A549 treated with AZD2906 at 1 μM for 4 hours (cell line): ENCODE data around the gene PPP5C. TPM values are rescaled to one million over a fixed set of nuclear protein-coding genes. Genes with fewer than 3 reads are reported as not detected.

ENCODE experiments used
- total RNA-seq: library from RNA; stranded (reverse); fragments of 200-300 nt; extraction: Qiagen RNA extraction; gene quantifications from 5 replicates; pipeline ENCODE4 v1.2.3, GENCODE V29; 2022

Gene PPP5C, protein sequence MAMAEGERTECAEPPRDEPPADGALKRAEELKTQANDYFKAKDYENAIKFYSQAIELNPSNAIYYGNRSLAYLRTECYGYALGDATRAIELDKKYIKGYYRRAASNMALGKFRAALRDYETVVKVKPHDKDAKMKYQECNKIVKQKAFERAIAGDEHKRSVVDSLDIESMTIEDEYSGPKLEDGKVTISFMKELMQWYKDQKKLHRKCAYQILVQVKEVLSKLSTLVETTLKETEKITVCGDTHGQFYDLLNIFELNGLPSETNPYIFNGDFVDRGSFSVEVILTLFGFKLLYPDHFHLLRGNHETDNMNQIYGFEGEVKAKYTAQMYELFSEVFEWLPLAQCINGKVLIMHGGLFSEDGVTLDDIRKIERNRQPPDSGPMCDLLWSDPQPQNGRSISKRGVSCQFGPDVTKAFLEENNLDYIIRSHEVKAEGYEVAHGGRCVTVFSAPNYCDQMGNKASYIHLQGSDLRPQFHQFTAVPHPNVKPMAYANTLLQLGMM
- total RNA-seq: 80.2 to 88.5 TPM (median 83.3 TPM) in 5 replicates

DNA sequence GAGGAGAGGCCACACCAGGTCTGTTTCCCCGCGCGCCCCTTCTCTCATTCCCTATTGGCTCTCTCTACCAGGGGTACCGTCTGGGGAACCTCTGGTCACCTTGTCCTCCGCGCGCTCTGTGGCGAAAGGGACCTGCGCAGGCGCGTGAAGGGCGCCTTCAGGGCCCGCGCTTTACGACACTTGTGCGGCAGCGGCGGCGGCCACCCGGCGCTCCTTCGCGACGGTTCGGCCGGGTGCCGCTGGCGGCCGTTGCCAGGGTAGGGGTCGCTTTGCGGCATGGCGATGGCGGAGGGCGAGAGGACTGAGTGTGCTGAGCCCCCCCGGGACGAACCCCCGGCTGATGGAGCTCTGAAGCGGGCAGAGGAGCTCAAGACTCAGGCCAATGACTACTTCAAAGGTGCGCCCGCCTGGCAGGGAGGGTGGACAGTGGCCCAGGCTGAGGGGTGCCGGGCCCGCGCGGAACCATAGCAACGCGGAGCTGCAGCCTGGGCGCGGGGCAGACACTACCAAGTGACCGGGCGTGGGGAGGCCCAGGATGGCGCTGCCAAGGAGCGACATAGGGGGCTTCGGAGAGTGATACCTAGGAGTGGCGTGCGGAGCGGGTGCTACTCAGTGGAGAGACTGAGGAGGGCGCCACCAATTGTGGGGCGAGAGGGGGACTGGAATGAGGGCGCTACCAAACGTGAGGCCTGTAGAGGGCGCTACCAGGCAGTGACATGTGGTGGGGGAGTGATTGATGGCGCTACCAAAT lies at the start of gene PPP5C:
Gene PPP5C (plus strand): TSS at position 267 of the 751 bp plus-strand sequence. CDS start 10 bp downstream, at position 277.

DNA sequence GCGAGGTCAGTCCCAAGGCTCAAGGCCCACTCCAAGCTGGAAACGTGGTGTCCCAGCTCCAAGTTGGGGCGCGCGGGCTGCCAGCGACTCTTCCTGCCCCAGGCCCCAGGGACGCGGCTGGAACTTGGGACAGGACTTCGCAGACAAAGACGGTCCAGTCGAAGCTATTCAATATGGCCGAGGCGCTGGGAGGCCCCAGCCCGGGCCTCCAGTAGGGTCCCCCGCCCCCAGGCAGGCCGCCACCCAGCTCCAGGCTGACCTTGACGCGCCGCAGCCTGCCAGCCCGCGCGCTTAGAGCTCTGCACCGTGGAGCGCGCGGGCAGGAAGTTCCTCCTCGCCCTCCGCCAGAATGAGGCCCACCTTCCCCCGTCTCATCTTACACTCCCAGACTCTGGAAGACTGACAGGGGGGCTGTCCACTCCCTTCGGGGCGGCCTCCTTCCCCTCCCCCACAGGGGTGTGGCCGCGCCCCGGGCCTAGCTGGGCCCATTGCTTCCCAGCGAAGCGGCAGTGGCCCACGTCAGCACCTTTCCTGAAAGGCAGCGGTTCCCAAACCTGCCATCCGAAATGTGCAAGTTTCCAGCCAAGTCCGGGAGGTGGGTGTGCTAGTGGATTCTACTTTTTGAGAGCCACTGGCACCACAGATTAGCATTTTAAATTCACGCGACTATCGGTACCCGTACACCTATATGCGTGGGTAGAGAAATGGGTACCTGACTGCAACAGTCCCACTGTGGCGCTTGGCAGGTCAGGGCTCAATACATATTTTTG lies 66.6 kb downstream of the PPP5C start, which contains the start of gene CCDC8:
Gene CCDC8 (minus strand): TSS at position 303 of the 770 bp plus-strand sequence. CDS start 754 bp downstream, outside the sequence.

DNA sequence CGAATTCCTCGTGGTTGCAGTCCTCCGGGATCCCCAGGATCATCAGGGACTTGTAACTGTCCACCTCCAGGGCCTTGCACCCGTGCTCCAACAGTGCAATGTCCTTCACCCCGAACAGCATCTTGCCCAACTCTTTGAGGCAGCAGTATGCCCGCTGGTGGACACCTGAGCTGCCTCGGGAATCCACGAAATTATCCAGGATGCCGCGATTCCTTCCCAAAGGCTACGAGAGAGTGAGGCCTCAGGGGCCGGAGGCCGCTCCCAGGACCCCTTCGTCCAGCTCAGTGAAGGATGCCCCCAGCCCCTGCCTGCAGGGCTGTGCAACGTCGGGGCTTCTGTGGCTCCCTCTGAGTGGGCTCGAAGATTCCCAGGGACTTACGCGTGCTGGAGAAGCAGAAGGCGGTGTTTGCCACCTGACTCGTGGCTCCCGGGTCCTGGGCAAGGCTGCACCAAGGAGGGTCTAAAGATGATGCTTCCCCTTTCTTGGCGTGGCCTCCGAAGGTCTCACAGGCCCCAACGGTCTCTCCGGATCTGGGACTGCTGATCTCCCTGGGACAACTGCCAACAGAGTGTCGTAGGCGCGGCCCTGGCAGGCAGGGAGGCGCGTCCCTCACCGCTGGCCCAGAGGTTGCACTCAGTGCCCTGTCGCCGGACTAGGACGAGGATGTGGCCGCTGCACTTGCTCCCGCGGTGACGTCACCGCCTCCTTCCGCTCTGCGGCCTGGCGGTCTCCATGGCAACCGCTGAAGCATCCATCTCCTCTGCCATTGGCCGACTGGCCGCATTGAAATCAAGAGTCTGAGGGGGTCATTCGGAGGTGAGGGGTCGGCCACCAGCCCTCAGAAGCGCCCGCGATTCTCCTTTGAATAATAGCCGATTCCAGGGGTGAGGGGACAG lies 81.6 kb downstream of the PPP5C start, which contains the start of gene PNMA8C:
Gene PNMA8C (minus strand): TSS at position 698 of the 897 bp plus-strand sequence. CDS start 577 bp downstream, at position 121.

Other genes starting within 250 kb of the PPP5C start
- 0.16 to 0.25 TPM (median 0.17 TPM) in 3 of 5 replicates, not detected in the others for gene IGFL3, start 222.4 kb upstream of the PPP5C start, total RNA-seq
- 0.37 to 0.86 TPM (median 0.56 TPM) in 5 replicates for gene IGFL2, start 198.8 kb upstream of the PPP5C start, total RNA-seq
- gene IGFL1, start 117.3 kb upstream of the PPP5C start, total RNA-seq: 1.0 to 2.3 TPM (median 1.9 TPM) in 5 replicates
- gene HIF3A, start 50.0 kb upstream of the PPP5C start, total RNA-seq: 0.03 to 0.13 TPM (median 0.07 TPM) in 4 of 5 replicates, not detected in the other
- gene CCDC8, start 66.5 kb downstream of the PPP5C start, total RNA-seq: not detected in 5 replicates
- gene PNMA8C, start 81.8 kb downstream of the PPP5C start, total RNA-seq: not detected in 5 replicates
- gene PNMA8A, start 124.5 kb downstream of the PPP5C start, total RNA-seq: 7.9 to 10.4 TPM (median 8.8 TPM) in 5 replicates
- gene PNMA8B, start 148.8 kb downstream of the PPP5C start, total RNA-seq: not detected in 5 replicates